ENCODE data around the gene TBX5. TPM values are rescaled to one million over a fixed set of nuclear protein-coding genes. Genes with fewer than 3 reads are reported as not detected.

TBX5 gene
- not detected in 5 replicates for total RNA-seq (2022; extraction: Qiagen RNA extraction)

GRCh38 chr12:114405519-114406271 is at the start of gene TBX5:
TBX5 (minus strand) TSS chr12:114406144; CDS start chr12:114403898, 2,246 bp downstream.

